Activated CD4-positive, CD25-positive, alpha-beta regulatory T cell treated with anti-CD3 and anti-CD28 coated beads, Interleukin-2, amount 50 U/mL, for 24 hours (primary cell): Measurements from ENCODE around the gene DNM1L.

Experiments used
- ATAC-seq, 2 donors: fragments of 150-1000 bp; cut with Tn5 transposase; one replicate each; pipeline ENCODE4 v1.10.0; 2021; ENCODE audit warnings: mild to moderate bottlenecking in 1 of 2, moderate library complexity in 1 of 2

DNM1L gene

DNA sequence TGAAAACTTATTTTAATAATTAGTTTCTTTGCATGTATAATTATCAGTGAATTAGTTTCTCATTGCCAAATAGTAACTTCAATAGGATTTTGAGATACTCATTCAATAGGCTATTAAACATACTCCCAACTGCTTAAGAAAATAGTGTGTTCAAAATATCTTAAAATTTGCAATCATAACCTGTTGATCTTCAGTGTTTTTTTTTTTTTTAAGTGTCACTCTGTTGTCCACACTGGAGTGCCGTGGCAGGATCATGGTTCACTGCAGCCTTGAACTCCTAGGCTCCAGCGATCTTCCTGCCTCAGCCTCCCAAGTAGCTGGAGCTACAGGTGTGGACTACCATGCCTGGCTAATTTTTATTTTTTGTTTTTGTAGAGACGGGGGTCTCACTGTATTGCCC is 78.1 kb downstream of the DNM1L start:
- ATAC-seq = no peak

- ATAC-seq = no peak
These were observed 82.6 kb downstream of the DNM1L start for GRCh38 chr12:32761716-32762115.

DNA sequence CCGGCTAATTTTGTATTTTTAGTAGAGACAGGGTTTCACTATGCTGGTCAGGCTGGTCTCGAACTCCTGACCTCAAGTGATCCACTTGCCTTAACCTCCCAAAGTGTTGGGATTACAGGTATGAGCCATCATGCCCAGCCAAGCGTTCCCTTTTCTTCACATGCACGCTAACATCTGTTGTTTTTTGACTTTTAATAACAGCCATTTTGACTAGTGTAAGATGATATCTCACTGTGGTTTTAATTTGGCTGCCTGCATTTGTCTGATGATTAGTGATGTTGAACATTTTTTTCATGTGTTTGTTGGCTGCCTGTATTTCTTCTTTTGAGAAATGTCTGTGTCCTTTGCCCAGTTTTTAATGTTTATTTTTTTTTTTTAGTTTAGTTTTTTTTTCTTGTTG is 86.8 kb downstream of the DNM1L start:
- ATAC-seq = no peak

GRCh38 chr12:32768518-32768917 is 89.4 kb downstream of the DNM1L start:
- ATAC-seq = no peak

- no peak for ATAC-seq
These were observed 91.0 kb downstream of the DNM1L start for GRCh38 chr12:32770141-32770540.

- ATAC-seq = no peak
These were observed 94.6 kb downstream of the DNM1L start for GRCh38 chr12:32773691-32774090.

DNA sequence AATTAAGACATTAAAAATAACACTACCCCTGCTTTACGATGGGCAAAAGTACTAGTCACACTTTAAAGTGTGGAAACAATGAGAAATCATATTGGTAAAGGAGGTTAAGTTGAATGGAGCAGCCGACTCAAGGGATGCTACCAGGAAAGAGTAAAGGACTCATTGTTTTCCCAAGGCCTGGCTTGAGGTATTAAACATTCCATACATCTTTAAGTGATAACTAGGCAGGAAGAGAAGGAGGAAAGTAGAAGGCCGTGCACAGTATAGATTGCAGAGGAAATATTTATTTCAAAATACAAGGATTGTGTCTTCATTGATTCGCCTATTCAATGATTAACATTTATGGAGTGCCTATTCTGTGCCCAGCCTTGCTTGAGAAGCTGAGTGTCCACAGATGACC is 97.2 kb downstream of the DNM1L start:
- no peak for ATAC-seq

DNA sequence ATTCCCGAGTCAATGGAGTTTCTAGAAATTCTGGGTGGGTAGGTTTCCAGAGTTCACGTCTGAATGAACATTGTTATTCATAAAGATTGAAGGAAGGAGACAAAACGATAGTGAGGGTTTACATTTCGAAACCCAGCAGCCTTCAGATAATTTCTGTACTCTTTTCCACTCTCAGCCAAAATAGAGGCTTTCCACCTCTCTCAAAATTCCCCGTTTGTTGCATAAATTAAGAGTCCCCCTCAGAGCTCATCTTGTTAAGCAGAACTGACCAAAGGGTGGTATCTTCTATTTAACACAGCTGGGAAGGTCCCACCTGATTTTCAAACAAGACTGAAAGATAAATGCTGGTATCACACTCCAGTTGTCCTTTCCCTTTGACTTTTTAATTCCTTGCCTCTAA is 98.1 kb downstream of the DNM1L start:
- no peak for ATAC-seq

DNA sequence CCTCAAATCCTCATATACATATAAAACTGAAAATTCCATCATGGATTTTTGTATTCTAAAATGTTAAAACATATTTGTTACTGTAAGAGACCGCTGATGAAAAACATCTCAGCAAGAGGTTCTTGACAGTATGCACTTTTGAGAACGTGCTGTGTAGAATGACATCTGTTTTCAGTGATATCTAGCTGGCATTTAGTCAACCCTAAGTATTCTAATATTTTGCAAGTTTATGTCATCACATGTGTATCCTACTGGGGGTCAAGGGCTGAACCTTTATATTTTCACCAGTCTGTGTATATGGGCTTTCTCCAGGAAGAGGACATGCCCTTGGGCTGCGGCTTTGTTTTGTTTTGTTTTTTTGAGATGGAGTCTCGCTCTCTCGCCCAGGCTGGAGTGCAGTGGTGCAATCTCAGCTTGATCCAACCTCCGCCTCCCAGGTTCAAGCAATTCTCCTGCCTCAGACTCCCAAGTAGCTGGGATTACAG is 98.6 kb downstream of the DNM1L start:
- ATAC-seq = no peak

DNA sequence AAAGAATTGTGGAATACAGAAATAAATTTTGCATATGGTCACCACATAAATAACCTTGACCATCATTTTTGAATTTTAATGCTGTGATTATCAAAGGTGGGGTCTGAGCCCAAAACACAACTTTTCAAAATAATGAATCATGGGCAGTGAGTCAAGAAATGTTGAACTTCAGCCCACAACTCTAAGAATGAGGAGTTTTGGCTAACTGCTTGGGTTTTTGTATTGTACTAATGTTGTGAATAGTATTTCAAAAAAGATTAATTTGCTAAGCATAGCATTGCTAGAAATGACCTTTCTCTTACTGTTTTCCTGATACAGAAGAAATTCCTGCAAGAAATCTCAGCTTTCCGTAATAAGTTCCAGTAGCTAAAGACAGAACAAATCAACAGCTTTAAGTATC is 101.0 kb downstream of the DNM1L start:
- no peak for ATAC-seq

- ATAC-seq = no peak
These were observed 103.9 kb downstream of the DNM1L start for GRCh38 chr12:32783029-32783428.

GRCh38 chr12:32785557-32785956 is 106.5 kb downstream of the DNM1L start:
- no peak for ATAC-seq

- no peak for ATAC-seq
These were observed 109.3 kb downstream of the DNM1L start for GRCh38 chr12:32788405-32788804.

- no peak for ATAC-seq
These were observed 110.3 kb downstream of the DNM1L start for GRCh38 chr12:32789446-32789845.

GRCh38 chr12:32789916-32790315 is 110.8 kb downstream of the DNM1L start:
- ATAC-seq = no peak

DNA sequence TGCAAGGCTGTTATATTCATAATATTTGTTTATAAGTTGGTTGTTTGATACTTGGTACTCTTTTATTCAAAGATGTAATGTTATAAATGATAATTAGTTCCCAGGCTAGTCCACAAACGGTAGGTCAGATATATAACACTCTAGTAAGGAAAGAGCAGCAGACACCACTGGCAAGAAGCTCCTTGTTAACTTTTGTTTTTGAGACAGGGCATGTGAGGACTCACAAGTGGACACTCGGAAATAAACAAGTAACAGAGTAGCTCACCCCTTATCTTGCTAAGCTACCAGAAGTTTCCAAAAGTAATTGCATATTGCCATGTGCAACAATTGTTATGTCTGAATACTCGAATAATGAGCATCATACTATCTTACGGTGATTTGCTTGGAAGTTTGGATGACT is 115.2 kb downstream of the DNM1L start:
- no peak for ATAC-seq
